Spinal cord (tissue), 10 donors: Measurements from ENCODE around the gene APOA1. TPM values are rescaled to one million over a fixed set of nuclear protein-coding genes. Genes with fewer than 3 reads are reported as not detected.

ENCODE experiments used
- DNase-seq, 6 donors: peaks; one replicate each; pipeline versions ENCODE4 v3.0.0 to v3.0.0-alpha.2; 2013 to 2015; ENCODE audit warnings: low spot score in 6 of 6, low read depth in 4 of 6
- H3K27ac ChIP-seq: one replicate; pipeline ENCODE4 v1.5.1; 2013; ENCODE audit warnings: low read depth, low read length, control low read depth
- H3K27me3 ChIP-seq: one replicate; pipeline ENCODE4 v1.6.1; 2013; ENCODE audit warnings: low read length; ENCODE audit not compliant: control insufficient read depth, insufficient read depth
- H3K36me3 ChIP-seq: one replicate; pipeline ENCODE4 v1.6.1; 2013; ENCODE audit warnings: low read length; ENCODE audit not compliant: control insufficient read depth, insufficient read depth
- H3K4me1 ChIP-seq: one replicate; pipeline ENCODE4 v1.6.1; 2013; ENCODE audit warnings: low read length; ENCODE audit not compliant: control insufficient read depth, insufficient read depth
- H3K4me3 ChIP-seq: one replicate; pipeline ENCODE4 v1.5.1; 2013; ENCODE audit warnings: low read depth, low read length, control low read depth
- H3K9me3 ChIP-seq: one replicate; pipeline ENCODE4 v1.6.1; 2013; ENCODE audit warnings: low read length; ENCODE audit not compliant: control insufficient read depth, insufficient read depth
- WGBS: methylation state at CpG from one replicate; pipeline ENCODE4 v1.1.5; 2013; ENCODE audit warnings: missing lambda C conversion rate; ENCODE audit not compliant: insufficient coverage; 5-methylcytosine and 5-hydroxymethylcytosine counted together
- polyA plus RNA-seq, 2 donors: library from polyadenylated mRNA; unstranded; fragments of 120-200 nt; gene quantifications; one replicate each; pipeline ENCODE4 v1.2.1, GENCODE V29; 2013; ENCODE audit not compliant: insufficient read length in 2 of 2
- total RNA-seq, 2 donors: library from RNA; depleted of rRNA in 1 of 2; stranded (reverse); fragments of 120-200 nt in 1 of 2; fragments of >200 nt in 1 of 2; gene quantifications; one replicate each; pipeline versions ENCODE4 v1.2.3 to v1.2.4, GENCODE V29; 2013 to 2014
- donor health status: healthy.

The APOA1 gene
- total and polyA plus RNA-seq, 4 donors, result 2.5 to 9.1 (median 4.7) TPM

- no peak within 1 kb of the TSS for H3K27ac ChIP-seq
- no peaks in the 10 kb centered on the region for H3K27me3 ChIP-seq
- no peaks in the 10 kb centered on the region for H3K36me3 ChIP-seq
- no peak within 1 kb of the TSS for H3K4me3 ChIP-seq
- no peak for DNase-seq
- 66% methylated on average over 11 of the region's 16 CpGs for WGBS
- no peaks in the 10 kb centered on the region for H3K9me3 ChIP-seq
- H3K4me1 ChIP-seq, result peaks cover 10% of the 10 kb centered on the region
These were observed 14.2 kb downstream of the APOA1 start, which contains the start of gene APOA4 for GRCh38 chr11:116823031-116823843. Gene APOA4, minus strand, starts transcription at chr11:116823304. Its CDS starts 113 bp downstream, at chr11:116823191.

- no peak for DNase-seq
- 63% methylated on average over 5 of the region's 5 CpGs for WGBS
These were observed 14.8 kb downstream of the APOA1 start for GRCh38 chr11:116822575-116822974.

GRCh38 chr11:116821050-116821918, 16.1 kb downstream of the APOA1 start:
- Histone ChIP-seq H3K36me3 (no peaks in the 10 kb centered on the region), H3K27me3 (no peaks in the 10 kb centered on the region), H3K4me1 (peaks cover 10% of the 10 kb centered on the region), H3K4me3 (no peak overlapping the region), H3K27ac (no peak overlapping the region), H3K9me3 (no peaks in the 10 kb centered on the region)
- no peak for DNase-seq
- 94% methylated on average over 51 of the region's 51 CpGs for WGBS

More at GRCh38 chr11:116822575-116822974, 14.8 kb downstream of the APOA1 start:
- Histone ChIP-seq H3K27ac (no peak overlapping the region), H3K9me3 (no peaks in the 10 kb centered on the region), H3K4me3 (no peak overlapping the region), H3K36me3 (no peaks in the 10 kb centered on the region), H3K4me1 (peaks cover 10% of the 10 kb centered on the region), H3K27me3 (no peaks in the 10 kb centered on the region)

- no peaks in the 10 kb centered on the region for H3K9me3 ChIP-seq
- peaks cover 10% of the 10 kb centered on the region for H3K4me1 ChIP-seq
- H3K36me3 ChIP-seq, result no peaks in the 10 kb centered on the region
- DNase-seq, result no peak
- no peak overlapping the region for H3K4me3 ChIP-seq
- 96% methylated on average over 6 of the region's 9 CpGs for WGBS
- no peak overlapping the region for H3K27ac ChIP-seq
- H3K27me3 ChIP-seq, result no peaks in the 10 kb centered on the region
These were observed 18.4 kb downstream of the APOA1 start for GRCh38 chr11:116819049-116819448.

GRCh38 chr11:116814502-116814901, 22.9 kb downstream of the APOA1 start:
- no peak overlapping the region for H3K27ac ChIP-seq
- H3K27me3 ChIP-seq, result no peaks in the 10 kb centered on the region
- H3K4me1 ChIP-seq, result no peaks in the 10 kb centered on the region
- WGBS, result 100% methylated on average over 1 of the region's 6 CpGs
- H3K36me3 ChIP-seq, result no peaks in the 10 kb centered on the region
- no peaks in the 10 kb centered on the region for H3K9me3 ChIP-seq
- DNase-seq, result no peak
- H3K4me3 ChIP-seq, result no peak overlapping the region

- Histone ChIP-seq H3K4me3 (no peak overlapping the region), H3K27ac (no peak overlapping the region), H3K9me3 (no peaks in the 10 kb centered on the region), H3K36me3 (no peaks in the 10 kb centered on the region), H3K4me1 (no peaks in the 10 kb centered on the region), H3K27me3 (no peaks in the 10 kb centered on the region)
- 76% methylated on average over 3 of the region's 5 CpGs for WGBS
- no peak for DNase-seq
These were observed 23.5 kb downstream of the APOA1 start for GRCh38 chr11:116813781-116814471.

- no peaks in the 10 kb centered on the region for H3K36me3 ChIP-seq
- WGBS, result 90% methylated on average over 1 of the region's 1 CpG
These were observed 24.3 kb downstream of the APOA1 start for GRCh38 chr11:116813170-116813569.

GRCh38 chr11:116812109-116812508, 25.3 kb downstream of the APOA1 start:
- H3K4me1 ChIP-seq, result no peaks in the 10 kb centered on the region
- H3K9me3 ChIP-seq, result no peaks in the 10 kb centered on the region
- H3K4me3 ChIP-seq, result no peak overlapping the region
- WGBS, result no CpG with 5 or more reads among the region's 4 CpGs
- no peak overlapping the region for H3K27ac ChIP-seq
- H3K36me3 ChIP-seq, result no peaks in the 10 kb centered on the region
- no peak for DNase-seq
- no peaks in the 10 kb centered on the region for H3K27me3 ChIP-seq

More at GRCh38 chr11:116813170-116813569, 24.3 kb downstream of the APOA1 start:
- no peaks in the 10 kb centered on the region for H3K27me3 ChIP-seq
- DNase-seq, result no peak
- H3K9me3 ChIP-seq, result no peaks in the 10 kb centered on the region
- H3K4me3 ChIP-seq, result no peak overlapping the region
- H3K27ac ChIP-seq, result no peak overlapping the region
- no peaks in the 10 kb centered on the region for H3K4me1 ChIP-seq

- no peaks in the 10 kb centered on the region for H3K27me3 ChIP-seq
- DNase-seq, result no peak
- H3K27ac ChIP-seq, result no peak overlapping the region
- H3K9me3 ChIP-seq, result no peaks in the 10 kb centered on the region
- WGBS, result 92% methylated on average over 2 of the region's 3 CpGs
- H3K4me3 ChIP-seq, result no peak overlapping the region
- no peaks in the 10 kb centered on the region for H3K4me1 ChIP-seq
- H3K36me3 ChIP-seq, result no peaks in the 10 kb centered on the region
These were observed 26.2 kb downstream of the APOA1 start for GRCh38 chr11:116811194-116811593.
